Endothelial cell of umbilical vein (primary cell): ENCODE measurements around the gene VANGL1.
A peak's percentile ranks its signal among the peaks of the same experiment; 100 is the strongest.

Experiments
- CTCF ChIP-seq, 2 donors: IDR thresholded peaks; 1 replicate in 1 of 2; 2 replicates in 1 of 2; pipeline ENCODE4 v1.5.1; 2011; ENCODE audit warnings: low read length in 2 of 2, mild to moderate bottlenecking in 2 of 2, moderate library complexity in 2 of 2, control low read depth in 1 of 2, inconsistent platforms in 1 of 2, low read depth in 1 of 2; ENCODE audit not compliant: insufficient read depth in 1 of 2; ENCODE audit errors: extremely low read depth in 1 of 2
- EZH2 ChIP-seq: IDR thresholded peaks from 2 replicates; pipeline ENCODE4 v1.6.1; 2012; ENCODE audit warnings: borderline replicate concordance, low read depth, mild to moderate bottlenecking, moderate library complexity, low read length, inconsistent platforms; ENCODE audit not compliant: severe bottlenecking
- JUN ChIP-seq: IDR thresholded peaks from 2 replicates; pipeline ENCODE4 v1.6.1; 2011; ENCODE audit warnings: borderline replicate concordance, low read depth; ENCODE audit not compliant: insufficient read length, insufficient read depth
- MYC ChIP-seq: IDR thresholded peaks from one replicate; pipeline ENCODE4 v1.6.1; 2011; ENCODE audit warnings: mild to moderate bottlenecking, low read depth, low read length
- POLR2A ChIP-seq: IDR thresholded peaks from 2 replicates; pipeline ENCODE4 v1.6.1; 2012; ENCODE audit warnings: low read depth, mild to moderate bottlenecking, control low read depth, low read length

GRCh38 chr1:115654663-115655305 lies 13.0 kb downstream of the VANGL1 start:
- TF ChIP-seq CTCF (IDR thresholded peaks at IDR 0.05; ENCODE audit: extremely low read depth in 1 of 2, insufficient read depth in 1 of 2, low read depth in 1 of 2, low read length in 2 of 2) (no peak), POLR2A (no peak), MYC (no peak), JUN (peak; percentile 46), EZH2 (no peak)
